ENCODE measurements around the gene CREBBP. TPM values are rescaled to one million over a fixed set of nuclear protein-coding genes. Genes with fewer than 3 reads are reported as not detected.

CREBBP gene
- polyA plus RNA-seq, 1 of the 3 experiments (the other 2 are of a cell fraction), result 5.7 TPM

- no peak overlapping the region for H3K4me3 ChIP-seq (ENCODE audit: low read depth in 2 of 2, low read length in 1 of 2)
- peaks cover 2 to 9% of the 10 kb centered on the region in 2 experiments; a peak in 3 of 4 replicates for H3K4me1 ChIP-seq (ENCODE audit: control insufficient read depth in 1 of 2, insufficient read depth in 2 of 2, low read depth in 1 of 2, low read length in 1 of 2)
- H3K9me2 ChIP-seq, result no peaks in the 10 kb centered on the region
- H3K36me3 ChIP-seq (replicated peaks in 1 of 2; ENCODE audit: control insufficient read depth in 1 of 2, insufficient read depth in 2 of 2, low read length in 1 of 2), result peaks cover 0 to 3% of the 10 kb centered on the region in 2 experiments
- H3K9me3 ChIP-seq, result no peaks in the 10 kb centered on the region
- no peak overlapping the region for H3K27ac ChIP-seq (ENCODE audit: low read depth in 2 of 2, low read length in 1 of 2)
- no peak overlapping the region for H2AFZ ChIP-seq (ENCODE audit: low read depth)
- H4K20me1 ChIP-seq (ENCODE audit: insufficient read depth), result peaks cover 97% of the 10 kb centered on the region
- ChIA-PET CTCF (no interaction called here), POLR2A (no interaction called here)
- no peak for DNase-seq
- no peak overlapping the region for H3K9ac ChIP-seq
- no peak overlapping the region for H3K4me2 ChIP-seq
- no peaks in the 10 kb centered on the region for H3F3A ChIP-seq (replicated peaks; ENCODE audit: insufficient read depth)
- 91% methylated on average over 3 of the region's 4 CpGs for WGBS (ENCODE audit: low lambda C conversion rate)
- TF ChIP-seq RAD21 (IDR thresholded peaks at IDR 0.05; ENCODE audit: low read length) (no peak), CTCF (IDR thresholded peaks at IDR 0.05) (no peak), PBX3 (IDR thresholded peaks at IDR 0.05) (no peak), CHD2 (IDR thresholded peaks at IDR 0.05; ENCODE audit: low read length, partially characterized antibody) (no peak), ZBTB33 (IDR thresholded peaks at IDR 0.05; ENCODE audit: borderline replicate concordance, low read depth) (no peak), FOSL2 (IDR thresholded peaks at IDR 0.05; ENCODE audit: borderline replicate concordance, low read depth) (no peak), POLR2AphosphoS5 (IDR thresholded peaks at IDR 0.05; ENCODE audit: low read depth, low read length) (no peak), ELF1 (IDR thresholded peaks at IDR 0.05) (no peak)
- H3K79me2 ChIP-seq (ENCODE audit: insufficient read depth), result peaks cover 96% of the 10 kb centered on the region
- H3K27me3 ChIP-seq (ENCODE audit: insufficient read depth), result no peaks in the 10 kb centered on the region
Observed at GRCh38 chr16:3800477-3801270, 79.8 kb downstream of the CREBBP start.

- no peak overlapping the region for H3K27ac ChIP-seq (ENCODE audit: low read depth in 2 of 2, low read length in 1 of 2)
- 92% methylated on average over 7 of the region's 7 CpGs for WGBS (ENCODE audit: low lambda C conversion rate)
- H3K79me2 ChIP-seq (ENCODE audit: insufficient read depth), result peaks cover 98% of the 10 kb centered on the region
- CTCF ChIA-PET, result no interaction called here
- H3K36me3 ChIP-seq (replicated peaks in 1 of 2; ENCODE audit: control insufficient read depth in 1 of 2, insufficient read depth in 2 of 2, low read length in 1 of 2), result peaks cover 0 to 3% of the 10 kb centered on the region in 2 experiments
- no peak overlapping the region for H3K9ac ChIP-seq
- H3K9me3 ChIP-seq, result no peaks in the 10 kb centered on the region
- H3K4me3 ChIP-seq (ENCODE audit: low read depth in 2 of 2, low read length in 1 of 2), result no peak overlapping the region
- TF ChIP-seq GATA2 (CRISPR knock-in tag; IDR thresholded peaks at IDR 0.05) (no peak), JUND (IDR thresholded peaks at IDR 0.05) (no peak), SIN3A (IDR thresholded peaks at IDR 0.05; ENCODE audit: borderline replicate concordance, low read depth, low read length) (no peak), MXI1 (IDR thresholded peaks at IDR 0.05; ENCODE audit: low read depth, low read length) (no peak), PBX3 (IDR thresholded peaks at IDR 0.05) (no peak)
- no peaks in the 10 kb centered on the region for H3K9me2 ChIP-seq
- H4K20me1 ChIP-seq (ENCODE audit: insufficient read depth), result peaks cover 97% of the 10 kb centered on the region
- no peak for DNase-seq
- H3K4me2 ChIP-seq, result no peak overlapping the region
- no peak overlapping the region for H2AFZ ChIP-seq (ENCODE audit: low read depth)
- H3K4me1 ChIP-seq (ENCODE audit: control insufficient read depth in 1 of 2, insufficient read depth in 2 of 2, low read depth in 1 of 2, low read length in 1 of 2), result peaks cover 2 to 9% of the 10 kb centered on the region in 2 experiments; a peak in 3 of 4 replicates
- no peaks in the 10 kb centered on the region for H3F3A ChIP-seq (replicated peaks; ENCODE audit: insufficient read depth)
- POLR2A ChIA-PET, result no interaction called here
- no peaks in the 10 kb centered on the region for H3K27me3 ChIP-seq (ENCODE audit: insufficient read depth)
Observed at GRCh38 chr16:3800019-3800418, 80.5 kb downstream of the CREBBP start.
